SK-N-MC (cell line): Measurements from ENCODE around the gene BCAR3.

Source experiments
- EZH2 ChIP-seq: fragments of 200-600 bp; sonication (generic); IDR thresholded peaks from one replicate; pipeline ENCODE4 v1.6.1; 2017; ENCODE audit warnings: antibody characterized with exemption
- FOXP2 ChIP-seq: optimal IDR thresholded peaks from 2 replicates; pipeline ENCODE3; 2011; ENCODE audit warnings: mild to moderate bottlenecking, moderate library complexity; ENCODE audit not compliant: insufficient read depth; ENCODE audit errors: extremely low read length, control extremely low read depth
- POLR2AphosphoS5 ChIP-seq: IDR thresholded peaks from 2 replicates; pipeline ENCODE4 v1.6.1; 2012; ENCODE audit warnings: mild to moderate bottlenecking, low read depth, low read length, borderline replicate concordance

DNA sequence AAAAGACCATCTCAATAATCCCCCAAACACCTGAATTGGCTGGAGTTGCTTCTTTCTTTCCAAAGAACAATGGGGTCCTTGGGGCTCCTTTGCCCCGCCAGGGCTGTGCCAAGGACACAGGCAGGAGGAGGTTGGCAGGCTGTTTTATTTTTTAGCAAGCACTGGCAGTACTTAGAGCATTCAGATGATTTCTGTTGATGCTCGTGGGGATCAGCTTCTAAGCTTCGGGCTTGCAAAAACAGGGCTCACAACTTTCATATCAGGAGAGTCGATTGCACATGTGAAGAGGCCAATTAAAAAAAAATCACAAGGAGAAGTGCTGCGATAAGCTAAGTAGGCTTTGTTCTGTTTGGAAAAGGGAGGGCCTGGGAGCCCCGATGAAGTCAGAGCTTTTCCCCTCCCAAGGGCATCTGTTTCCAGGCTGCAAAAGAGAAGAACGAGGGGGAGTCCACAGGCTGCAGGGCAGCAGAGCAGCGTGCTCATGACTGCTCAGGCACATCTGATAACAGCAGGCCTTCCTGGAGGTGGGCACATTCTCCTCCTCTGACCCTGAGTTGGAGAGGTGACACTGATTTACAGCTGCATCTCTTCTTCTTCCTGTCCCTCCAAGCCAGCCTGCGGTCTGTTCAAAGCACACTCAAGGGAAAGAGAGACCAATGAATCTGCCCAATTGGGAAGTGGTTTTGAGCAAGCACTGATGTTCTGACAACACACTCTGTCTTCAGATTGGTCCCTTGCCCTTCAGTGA lies 27.3 kb upstream of the BCAR3 start:
- TF ChIP-seq POLR2AphosphoS5 (no peak), EZH2 (no peak), FOXP2 (no peak)
